Measurements from ENCODE around the gene MCRIP1. TPM values are rescaled to one million over a fixed set of nuclear protein-coding genes. Genes with fewer than 3 reads are reported as not detected.

The MCRIP1 gene
- total and polyA plus RNA-seq, 10 of the 15 experiments (the other 5 are each of a cell fraction or from before 2014, with no cell fraction given), result 0.31 to 54.4 (median 30.8) TPM

DNA sequence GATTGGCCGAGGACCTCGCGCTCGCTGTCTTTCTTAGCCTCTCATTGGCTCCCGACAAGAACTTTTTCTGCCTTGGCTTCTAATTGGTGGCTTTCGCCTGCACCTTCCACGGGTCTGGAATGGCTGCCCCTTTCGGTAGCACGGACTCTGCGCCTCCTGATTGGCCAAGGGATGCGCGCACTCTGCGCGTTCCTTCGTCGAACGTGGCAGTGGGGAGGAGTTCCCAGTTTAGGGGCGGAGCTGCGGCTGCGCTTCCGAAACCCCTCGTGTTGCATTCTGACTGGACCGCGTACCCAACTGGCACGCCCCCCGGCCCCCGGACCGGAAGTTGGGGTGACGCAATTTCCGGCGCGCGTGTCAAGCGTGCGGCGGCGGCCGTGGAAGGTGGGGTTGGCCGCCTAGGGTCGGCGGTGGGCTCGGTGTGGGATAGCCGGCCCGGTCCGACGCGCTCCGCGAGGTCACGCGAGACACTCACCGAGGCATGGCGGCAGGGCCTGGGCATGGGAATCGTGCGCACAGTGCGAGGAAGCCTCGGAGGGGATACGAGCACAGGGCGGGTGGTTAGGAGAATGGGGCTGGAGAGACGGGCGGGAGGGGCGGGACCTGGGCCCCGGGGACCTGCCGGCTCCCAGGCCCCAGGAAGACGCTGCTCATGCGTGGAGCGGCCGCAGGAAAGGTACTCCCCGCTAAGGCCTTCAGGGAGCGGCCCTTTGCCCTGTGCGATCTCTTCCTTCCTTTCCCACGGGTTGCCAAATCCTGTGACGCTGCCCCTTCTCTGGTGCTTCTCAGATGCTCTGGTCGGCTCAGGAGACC, 27.9 kb upstream of the MCRIP1 start:
- Histone ChIP-seq H3K4me2 (ENCODE audit: control insufficient read depth, insufficient read depth) (peak overlapping the region; percentile 83), H4K20me1 (ENCODE audit: control insufficient read depth, insufficient read depth) (peaks cover 3% of the 10 kb centered on the region; the same call in 1 of the 2 replicates), H3K79me2 (ENCODE audit: control insufficient read depth, insufficient read depth, low read length) (peaks cover 83% of the 10 kb centered on the region), H3K4me1 (ENCODE audit: control insufficient read depth, insufficient read depth, low read length) (peaks cover 23% of the 10 kb centered on the region), H3K4me3 (peak overlapping the region; percentile 94), H3K27me3 (replicated peaks in 1 of 2; ENCODE audit: control insufficient read depth in 2 of 2, insufficient read depth in 2 of 2, low read length in 1 of 2) (no peaks in the 10 kb centered on the region), H3K9me3 (replicated peaks; ENCODE audit: control insufficient read depth, insufficient read depth, low read length) (no peaks in the 10 kb centered on the region), H3K27ac (ENCODE audit: control insufficient read depth, insufficient read depth) (peak overlapping the region; percentile 98), H3K36me3 (ENCODE audit: control insufficient read depth in 2 of 2, insufficient read depth in 2 of 2, low read length in 1 of 2) (peaks cover 3 to 28% of the 10 kb centered on the region in 2 experiments), H2AFZ (ENCODE audit: control insufficient read depth, low read depth, low read length) (peak overlapping the region; percentile 67), H3K9ac (ENCODE audit: control insufficient read depth, insufficient read depth, low read length) (peak overlapping the region; percentile 80)
- DNase-seq (ENCODE audit: low read depth, low spot score), result peak; percentile 100
- in situ Hi-C loops (cut with MboI) (no loop called here), intact Hi-C loops (cut with micrococcal nuclease; ENCODE audit: unreplicated experiment) (loop anchor here (1.0 to 5.0 kb wide), 2 partner anchors 161 to 237 kb away; partner anchors contain the start of genes CENPX, FASN and LRRC45)
- ATAC-seq, result peak; percentile 89
- ChIA-PET CTCF (interaction anchor here (1.2 kb wide), 1 partner anchor 9 kb away, joined by 7 read pairs; the partner anchor contains the start of gene ARHGDIA), POLR2A (interaction anchor here (0.7 to 1.9 kb wide), 9 partner anchors 9 to 669 kb away, joined by 3 to 11 read pairs (median 5); partner anchors contain the start of gene MCRIP1), SMC1A (ENCODE audit: uncharacterized antibody, unreplicated experiment) (interaction anchor here (1.0 to 1.2 kb wide), 2 partner anchors 9 to 12 kb away, joined by 5 read pairs; no protein-coding TSS in a partner anchor), RAD21 (ENCODE audit: unreplicated experiment) (interaction anchor here (1.0 to 1.3 kb wide), 5 partner anchors 8 to 125 kb away, joined by 3 to 6 read pairs (median 4); partner anchors contain the start of genes MAFG and MCRIP1)
- 1% methylated on average over 61 of the region's 74 CpGs for WGBS (ENCODE audit: insufficient coverage, insufficient replicate concordance, low lambda C conversion rate, missing lambda C conversion rate)
- BruUV-seq (replicated peaks), result no TSS peak
- FAIRE-seq, result peak; percentile 100
- TF ChIP-seq MYB (IDR thresholded peaks at IDR 0.05; ENCODE audit: borderline replicate concordance, low read depth, low read length), result no peak
- TF ChIP-seq, protein P1, sequence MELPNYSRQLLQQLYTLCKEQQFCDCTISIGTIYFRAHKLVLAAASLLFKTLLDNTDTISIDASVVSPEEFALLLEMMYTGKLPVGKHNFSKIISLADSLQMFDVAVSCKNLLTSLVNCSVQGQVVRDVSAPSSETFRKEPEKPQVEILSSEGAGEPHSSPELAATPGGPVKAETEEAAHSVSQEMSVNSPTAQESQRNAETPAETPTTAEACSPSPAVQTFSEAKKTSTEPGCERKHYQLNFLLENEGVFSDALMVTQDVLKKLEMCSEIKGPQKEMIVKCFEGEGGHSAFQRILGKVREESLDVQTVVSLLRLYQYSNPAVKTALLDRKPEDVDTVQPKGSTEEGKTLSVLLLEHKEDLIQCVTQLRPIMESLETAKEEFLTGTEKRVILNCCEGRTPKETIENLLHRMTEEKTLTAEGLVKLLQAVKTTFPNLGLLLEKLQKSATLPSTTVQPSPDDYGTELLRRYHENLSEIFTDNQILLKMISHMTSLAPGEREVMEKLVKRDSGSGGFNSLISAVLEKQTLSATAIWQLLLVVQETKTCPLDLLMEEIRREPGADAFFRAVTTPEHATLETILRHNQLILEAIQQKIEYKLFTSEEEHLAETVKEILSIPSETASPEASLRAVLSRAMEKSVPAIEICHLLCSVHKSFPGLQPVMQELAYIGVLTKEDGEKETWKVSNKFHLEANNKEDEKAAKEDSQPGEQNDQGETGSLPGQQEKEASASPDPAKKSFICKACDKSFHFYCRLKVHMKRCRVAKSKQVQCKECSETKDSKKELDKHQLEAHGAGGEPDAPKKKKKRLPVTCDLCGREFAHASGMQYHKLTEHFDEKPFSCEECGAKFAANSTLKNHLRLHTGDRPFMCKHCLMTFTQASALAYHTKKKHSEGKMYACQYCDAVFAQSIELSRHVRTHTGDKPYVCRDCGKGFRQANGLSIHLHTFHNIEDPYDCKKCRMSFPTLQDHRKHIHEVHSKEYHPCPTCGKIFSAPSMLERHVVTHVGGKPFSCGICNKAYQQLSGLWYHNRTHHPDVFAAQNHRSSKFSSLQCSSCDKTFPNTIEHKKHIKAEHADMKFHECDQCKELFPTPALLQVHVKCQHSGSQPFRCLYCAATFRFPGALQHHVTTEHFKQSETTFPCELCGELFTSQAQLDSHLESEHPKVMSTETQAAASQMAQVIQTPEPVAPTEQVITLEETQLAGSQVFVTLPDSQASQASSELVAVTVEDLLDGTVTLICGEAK (IDR thresholded peaks at IDR 0.05; ENCODE audit: borderline replicate concordance), result peak; percentile 94
- peak; percentile 5; the same call in 1 of the 2 replicates for TF ChIP-seq PAX5 (IDR thresholded peaks at IDR 0.05; ENCODE audit: borderline replicate concordance, low read depth, low read length)
- TF ChIP-seq NR2F1 (conservative IDR thresholded peaks at IDR 0.05), result peak; percentile 93
- TF ChIP-seq TARDBP (IDR thresholded peaks at IDR 0.05; ENCODE audit: borderline replicate concordance), result peak; percentile 97
- peak; percentile 40; the same call in 1 of the 2 replicates for TF ChIP-seq DPF2 (IDR thresholded peaks at IDR 0.05)
- TF ChIP-seq, protein P2, sequence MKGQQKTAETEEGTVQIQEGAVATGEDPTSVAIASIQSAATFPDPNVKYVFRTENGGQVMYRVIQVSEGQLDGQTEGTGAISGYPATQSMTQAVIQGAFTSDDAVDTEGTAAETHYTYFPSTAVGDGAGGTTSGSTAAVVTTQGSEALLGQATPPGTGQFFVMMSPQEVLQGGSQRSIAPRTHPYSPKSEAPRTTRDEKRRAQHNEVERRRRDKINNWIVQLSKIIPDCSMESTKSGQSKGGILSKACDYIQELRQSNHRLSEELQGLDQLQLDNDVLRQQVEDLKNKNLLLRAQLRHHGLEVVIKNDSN (IDR thresholded peaks at IDR 0.05; ENCODE audit: borderline replicate concordance, extremely low read length, insufficient read depth, low read depth, low read length), result no peak
- TF ChIP-seq, protein P3, sequence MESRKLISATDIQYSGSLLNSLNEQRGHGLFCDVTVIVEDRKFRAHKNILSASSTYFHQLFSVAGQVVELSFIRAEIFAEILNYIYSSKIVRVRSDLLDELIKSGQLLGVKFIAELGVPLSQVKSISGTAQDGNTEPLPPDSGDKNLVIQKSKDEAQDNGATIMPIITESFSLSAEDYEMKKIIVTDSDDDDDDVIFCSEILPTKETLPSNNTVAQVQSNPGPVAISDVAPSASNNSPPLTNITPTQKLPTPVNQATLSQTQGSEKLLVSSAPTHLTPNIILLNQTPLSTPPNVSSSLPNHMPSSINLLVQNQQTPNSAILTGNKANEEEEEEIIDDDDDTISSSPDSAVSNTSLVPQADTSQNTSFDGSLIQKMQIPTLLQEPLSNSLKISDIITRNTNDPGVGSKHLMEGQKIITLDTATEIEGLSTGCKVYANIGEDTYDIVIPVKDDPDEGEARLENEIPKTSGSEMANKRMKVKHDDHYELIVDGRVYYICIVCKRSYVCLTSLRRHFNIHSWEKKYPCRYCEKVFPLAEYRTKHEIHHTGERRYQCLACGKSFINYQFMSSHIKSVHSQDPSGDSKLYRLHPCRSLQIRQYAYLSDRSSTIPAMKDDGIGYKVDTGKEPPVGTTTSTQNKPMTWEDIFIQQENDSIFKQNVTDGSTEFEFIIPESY (IDR thresholded peaks at IDR 0.05), result no peak
- TF ChIP-seq, protein P4, sequence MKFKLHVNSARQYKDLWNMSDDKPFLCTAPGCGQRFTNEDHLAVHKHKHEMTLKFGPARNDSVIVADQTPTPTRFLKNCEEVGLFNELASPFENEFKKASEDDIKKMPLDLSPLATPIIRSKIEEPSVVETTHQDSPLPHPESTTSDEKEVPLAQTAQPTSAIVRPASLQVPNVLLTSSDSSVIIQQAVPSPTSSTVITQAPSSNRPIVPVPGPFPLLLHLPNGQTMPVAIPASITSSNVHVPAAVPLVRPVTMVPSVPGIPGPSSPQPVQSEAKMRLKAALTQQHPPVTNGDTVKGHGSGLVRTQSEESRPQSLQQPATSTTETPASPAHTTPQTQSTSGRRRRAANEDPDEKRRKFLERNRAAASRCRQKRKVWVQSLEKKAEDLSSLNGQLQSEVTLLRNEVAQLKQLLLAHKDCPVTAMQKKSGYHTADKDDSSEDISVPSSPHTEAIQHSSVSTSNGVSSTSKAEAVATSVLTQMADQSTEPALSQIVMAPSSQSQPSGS (IDR thresholded peaks at IDR 0.05; ENCODE audit: low read length), result no peak; the same call in 1 of the 2 replicates
- TF ChIP-seq POLR2AphosphoS5 (IDR thresholded peaks at IDR 0.05; ENCODE audit: low read length), result peak; percentile 75
- no peak for TF ChIP-seq BRCA1 (IDR thresholded peaks at IDR 0.05; ENCODE audit: low read depth, low read length)
- TF ChIP-seq SREBF2 (IDR thresholded peaks at IDR 0.05; ENCODE audit: low read length), result no peak
- TF ChIP-seq HCFC1 (IDR thresholded peaks at IDR 0.05; ENCODE audit: low read length), result peak; percentile 57
- peak; percentile 40; the same call in 1 of the 2 replicates for TF ChIP-seq NBN (IDR thresholded peaks at IDR 0.05)
